ENCODE measurements around the gene IRF2.

Gene IRF2

DNA sequence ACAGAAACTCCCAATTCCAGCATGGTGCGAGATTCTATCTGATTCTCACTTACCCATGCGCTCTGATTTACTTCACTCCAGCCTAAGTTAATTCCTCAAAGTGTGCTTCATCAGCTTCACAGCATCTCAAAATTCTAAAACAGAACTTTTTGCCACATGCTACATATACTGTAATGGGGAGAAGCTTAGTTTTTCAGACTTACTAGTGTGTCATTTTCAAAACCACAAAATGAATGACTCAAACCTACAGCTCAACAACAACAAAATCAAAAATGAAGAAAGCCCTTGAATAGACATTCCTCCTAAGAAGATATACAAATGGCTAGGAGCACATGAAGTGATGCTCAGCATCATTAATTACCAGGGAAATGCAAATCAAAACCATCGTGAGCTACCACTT lies 14.9 kb downstream of the IRF2 start:
- Histone ChIP-seq H3K27ac (ENCODE audit: low read depth, low read length) (no peak overlapping the region), H3K4me3 (ENCODE audit: low read depth, low read length) (no peak overlapping the region), H3K79me2 (ENCODE audit: control insufficient read depth, insufficient read depth, low read length, poor library complexity) (no peaks in the 10 kb centered on the region), H3K9me3 (ENCODE audit: insufficient read depth, low read depth, low read length) (no peaks in the 10 kb centered on the region), H2AFZ (ENCODE audit: insufficient read depth, low read length, poor library complexity) (no peak overlapping the region), H3K14ac (ENCODE audit: low read length) (no peak overlapping the region), H2AK5ac (ENCODE audit: low read length) (no peak overlapping the region), H2BK120ac (ENCODE audit: insufficient read depth, low read length, poor library complexity) (no peak overlapping the region), H3K4ac (ENCODE audit: low read depth, low read length) (no peak overlapping the region), H2BK5ac (ENCODE audit: low read depth, low read length, poor library complexity) (no peak overlapping the region), H3K18ac (ENCODE audit: low read length) (no peak overlapping the region), H3K23ac (ENCODE audit: low read length) (no peak overlapping the region), H4K12ac (ENCODE audit: low read depth, low read length) (no peak overlapping the region), H4K91ac (ENCODE audit: low read depth, low read length) (no peak overlapping the region), H3K9ac (ENCODE audit: low read length) (no peak overlapping the region), H3K4me2 (ENCODE audit: low read length) (no peak overlapping the region), H3K79me1 (ENCODE audit: low read length) (no peaks in the 10 kb centered on the region), H3K36me3 (ENCODE audit: control insufficient read depth in 1 of 2, insufficient read depth in 2 of 2, low read length in 2 of 2) (no peaks in the 10 kb centered on the region), H3K4me1 (ENCODE audit: control insufficient read depth in 1 of 2, insufficient read depth in 2 of 2, low read length in 2 of 2) (no peaks in the 10 kb centered on the region), H4K8ac (ENCODE audit: low read depth, low read length) (no peak overlapping the region), H3K27me3 (ENCODE audit: insufficient read depth, low read length) (no peaks in the 10 kb centered on the region), H2BK12ac (ENCODE audit: low read length) (no peak overlapping the region)
- DNase-seq: no peak
- WGBS (ENCODE audit: extremely low coverage, insufficient coverage, insufficient read length): no CpG with 5 or more reads among the region's 3 CpGs

DNA sequence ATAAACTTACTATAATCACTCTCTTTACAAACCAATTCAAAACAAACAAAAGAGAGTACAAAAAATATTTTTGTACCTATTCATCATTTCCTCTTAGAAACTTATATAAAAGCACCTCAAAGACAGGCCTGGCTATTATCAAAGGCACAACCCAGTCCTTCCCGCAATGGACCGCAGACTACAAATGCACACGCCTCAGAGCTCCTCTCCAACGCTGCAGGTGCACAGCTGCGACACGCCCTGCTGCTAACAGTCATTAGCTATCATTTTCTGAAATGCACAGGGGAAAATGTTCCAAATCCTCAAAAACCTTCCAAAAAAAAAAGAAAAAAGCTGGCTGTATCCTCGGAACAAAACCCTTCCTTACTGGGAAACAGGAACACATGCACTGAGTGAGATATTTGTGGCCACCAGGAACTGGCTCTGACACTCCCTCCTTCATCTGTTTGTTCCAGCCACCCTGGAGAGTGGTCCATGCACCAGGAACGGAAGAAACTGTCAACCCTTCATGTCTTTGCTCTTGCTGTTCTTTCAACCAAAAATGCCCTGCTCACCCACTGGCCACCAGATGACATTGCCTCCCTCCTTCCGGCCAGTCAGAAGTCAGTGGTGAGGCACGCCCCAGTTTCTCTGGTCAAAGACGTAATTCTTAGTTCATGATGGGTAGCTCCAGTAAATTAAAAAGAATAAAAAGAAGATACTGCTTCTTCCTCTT lies 16.7 kb downstream of the IRF2 start:
- Histone ChIP-seq H4K91ac (ENCODE audit: low read depth, low read length) (no peak overlapping the region), H3K4me1 (ENCODE audit: control insufficient read depth in 1 of 2, insufficient read depth in 2 of 2, low read length in 2 of 2) (peaks cover 3% of the 10 kb centered on the region in 2 experiments), H3K9me3 (ENCODE audit: insufficient read depth, low read depth, low read length) (no peaks in the 10 kb centered on the region), H3K27me3 (ENCODE audit: insufficient read depth, low read length) (no peaks in the 10 kb centered on the region), H3K23ac (ENCODE audit: low read length) (no peak overlapping the region), H2BK120ac (ENCODE audit: insufficient read depth, low read length, poor library complexity) (no peak overlapping the region), H2AFZ (ENCODE audit: insufficient read depth, low read length, poor library complexity) (no peak overlapping the region), H2AK5ac (ENCODE audit: low read length) (no peak overlapping the region), H2BK12ac (ENCODE audit: low read length) (no peak overlapping the region), H3K4ac (ENCODE audit: low read depth, low read length) (no peak overlapping the region), H4K8ac (ENCODE audit: low read depth, low read length) (no peak overlapping the region), H3K4me2 (ENCODE audit: low read length) (no peak overlapping the region), H3K79me2 (ENCODE audit: control insufficient read depth, insufficient read depth, low read length, poor library complexity) (no peaks in the 10 kb centered on the region), H3K27ac (ENCODE audit: low read depth, low read length) (no peak overlapping the region), H3K36me3 (ENCODE audit: control insufficient read depth in 1 of 2, insufficient read depth in 2 of 2, low read length in 2 of 2) (no peaks in the 10 kb centered on the region), H3K9ac (ENCODE audit: low read length) (no peak overlapping the region), H4K12ac (ENCODE audit: low read depth, low read length) (no peak overlapping the region), H3K18ac (ENCODE audit: low read length) (no peak overlapping the region), H2BK5ac (ENCODE audit: low read depth, low read length, poor library complexity) (no peak overlapping the region), H3K4me3 (ENCODE audit: low read depth, low read length) (no peak overlapping the region), H3K14ac (ENCODE audit: low read length) (no peak overlapping the region), H3K79me1 (ENCODE audit: low read length) (no peaks in the 10 kb centered on the region)
- no CpG with 5 or more reads among the region's 11 CpGs for WGBS (ENCODE audit: extremely low coverage, insufficient coverage, insufficient read length)
- DNase-seq: no peak

DNA sequence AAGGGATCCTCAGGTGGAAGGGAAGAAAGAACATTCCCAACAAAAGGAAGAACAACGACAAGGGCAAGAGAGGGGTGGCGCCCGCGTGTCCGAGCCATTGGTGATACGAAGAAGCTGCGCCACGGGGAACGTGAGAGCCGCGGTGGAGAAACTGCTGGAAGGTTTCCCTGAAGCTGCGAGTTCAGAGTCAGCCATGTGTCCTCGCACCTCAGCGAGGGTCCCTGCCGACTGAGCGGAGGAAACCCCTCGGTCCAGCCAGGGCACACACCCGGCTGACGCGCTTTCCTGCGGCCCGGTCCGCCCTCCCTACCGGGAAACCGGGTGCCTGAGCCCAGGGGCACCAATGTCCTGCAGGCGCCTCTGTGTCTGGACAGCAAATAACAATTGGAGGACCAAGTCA lies 18.0 kb downstream of the IRF2 start:
- H3K9me3 ChIP-seq (ENCODE audit: insufficient read depth, low read depth, low read length): no peaks in the 10 kb centered on the region
- no peak overlapping the region for H3K14ac ChIP-seq (ENCODE audit: low read length)
- no peak overlapping the region for H2BK12ac ChIP-seq (ENCODE audit: low read length)
- no peak overlapping the region for H4K8ac ChIP-seq (ENCODE audit: low read depth, low read length)
- H4K91ac ChIP-seq (ENCODE audit: low read depth, low read length): no peak overlapping the region
- no peak overlapping the region for H3K4me3 ChIP-seq (ENCODE audit: low read depth, low read length)
- H2AK5ac ChIP-seq (ENCODE audit: low read length): no peak overlapping the region
- H3K23ac ChIP-seq (ENCODE audit: low read length): no peak overlapping the region
- no peak overlapping the region for H3K9ac ChIP-seq (ENCODE audit: low read length)
- no peak for DNase-seq
- no peak overlapping the region for H3K27ac ChIP-seq (ENCODE audit: low read depth, low read length)
- H3K79me1 ChIP-seq (ENCODE audit: low read length): no peaks in the 10 kb centered on the region
- no peaks in the 10 kb centered on the region for H3K36me3 ChIP-seq (ENCODE audit: control insufficient read depth in 1 of 2, insufficient read depth in 2 of 2, low read length in 2 of 2)
- H3K79me2 ChIP-seq (ENCODE audit: control insufficient read depth, insufficient read depth, low read length, poor library complexity): no peaks in the 10 kb centered on the region
- H3K27me3 ChIP-seq (ENCODE audit: insufficient read depth, low read length): no peaks in the 10 kb centered on the region
- H3K4ac ChIP-seq (ENCODE audit: low read depth, low read length): no peak overlapping the region
- H2BK5ac ChIP-seq (ENCODE audit: low read depth, low read length, poor library complexity): no peak overlapping the region
- no peak overlapping the region for H2BK120ac ChIP-seq (ENCODE audit: insufficient read depth, low read length, poor library complexity)
- WGBS (ENCODE audit: extremely low coverage, insufficient coverage, insufficient read length): no CpG with 5 or more reads among the region's 26 CpGs
- no peak overlapping the region for H4K12ac ChIP-seq (ENCODE audit: low read depth, low read length)
- H2AFZ ChIP-seq (ENCODE audit: insufficient read depth, low read length, poor library complexity): no peak overlapping the region
- peaks cover 3% of the 10 kb centered on the region in 2 experiments for H3K4me1 ChIP-seq (ENCODE audit: control insufficient read depth in 1 of 2, insufficient read depth in 2 of 2, low read length in 2 of 2)
- no peak overlapping the region for H3K18ac ChIP-seq (ENCODE audit: low read length)
- no peak overlapping the region for H3K4me2 ChIP-seq (ENCODE audit: low read length)

DNA sequence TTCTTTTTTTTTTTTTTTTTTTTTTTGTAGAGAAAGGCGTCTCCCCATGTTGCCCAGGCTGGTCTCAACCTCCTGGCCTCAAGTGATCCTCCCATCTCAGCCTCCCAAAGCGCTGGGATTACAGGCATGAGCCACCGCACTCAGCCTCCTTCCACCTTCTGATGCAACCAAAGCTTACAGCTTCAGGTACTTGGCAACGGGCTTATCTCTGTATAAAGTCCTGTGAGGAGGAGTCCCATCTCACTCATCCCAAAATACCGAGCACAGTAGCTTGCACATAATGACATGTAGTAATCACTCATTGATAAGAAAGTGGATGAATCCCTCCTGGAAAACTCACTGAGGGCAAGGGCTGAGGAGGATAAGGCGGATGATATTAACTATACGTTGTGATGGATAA lies 19.1 kb downstream of the IRF2 start:
- Histone ChIP-seq H3K23ac (ENCODE audit: low read length) (no peak overlapping the region), H3K36me3 (ENCODE audit: control insufficient read depth in 1 of 2, insufficient read depth in 2 of 2, low read length in 2 of 2) (no peaks in the 10 kb centered on the region), H3K4me1 (ENCODE audit: control insufficient read depth in 1 of 2, insufficient read depth in 2 of 2, low read length in 2 of 2) (peaks cover 3 to 5% of the 10 kb centered on the region in 2 experiments), H3K27ac (ENCODE audit: low read depth, low read length) (no peak overlapping the region), H4K8ac (ENCODE audit: low read depth, low read length) (no peak overlapping the region), H3K79me2 (ENCODE audit: control insufficient read depth, insufficient read depth, low read length, poor library complexity) (no peaks in the 10 kb centered on the region), H2BK12ac (ENCODE audit: low read length) (no peak overlapping the region), H2BK120ac (ENCODE audit: insufficient read depth, low read length, poor library complexity) (no peak overlapping the region), H2AK5ac (ENCODE audit: low read length) (no peak overlapping the region), H3K9me3 (ENCODE audit: insufficient read depth, low read depth, low read length) (no peaks in the 10 kb centered on the region), H2BK5ac (ENCODE audit: low read depth, low read length, poor library complexity) (no peak overlapping the region), H3K9ac (ENCODE audit: low read length) (no peak overlapping the region), H3K4me2 (ENCODE audit: low read length) (no peak overlapping the region), H3K79me1 (ENCODE audit: low read length) (no peaks in the 10 kb centered on the region), H4K91ac (ENCODE audit: low read depth, low read length) (no peak overlapping the region), H3K4me3 (ENCODE audit: low read depth, low read length) (no peak overlapping the region), H2AFZ (ENCODE audit: insufficient read depth, low read length, poor library complexity) (no peak overlapping the region), H3K4ac (ENCODE audit: low read depth, low read length) (no peak overlapping the region), H3K27me3 (ENCODE audit: insufficient read depth, low read length) (no peaks in the 10 kb centered on the region), H4K12ac (ENCODE audit: low read depth, low read length) (no peak overlapping the region), H3K14ac (ENCODE audit: low read length) (no peak overlapping the region), H3K18ac (ENCODE audit: low read length) (no peak overlapping the region)
- DNase-seq: no peak
- WGBS (ENCODE audit: extremely low coverage, insufficient coverage, insufficient read length): no CpG with 5 or more reads among the region's 7 CpGs
